ENCODE measurements around the gene FBXW7.

The FBXW7 gene

DNA sequence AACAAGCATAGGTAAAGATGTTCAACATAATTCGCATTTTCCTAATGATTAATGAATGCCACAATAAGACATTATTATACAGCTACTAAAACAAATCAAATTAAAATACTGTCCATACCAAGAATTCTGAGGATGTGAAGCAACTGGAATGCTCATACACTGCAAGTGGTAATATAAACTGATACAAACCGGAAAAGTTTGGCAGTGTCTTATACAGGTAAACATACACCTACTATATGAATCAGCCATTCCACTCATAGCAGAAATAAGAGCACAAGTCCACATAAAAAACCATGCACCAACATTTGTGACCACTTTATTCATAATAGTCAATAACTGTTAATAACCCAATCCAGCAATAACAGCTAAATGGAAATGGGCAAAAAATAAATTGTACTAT is 79.3 kb downstream of the FBXW7 start:
- TF ChIP-seq, protein P1, sequence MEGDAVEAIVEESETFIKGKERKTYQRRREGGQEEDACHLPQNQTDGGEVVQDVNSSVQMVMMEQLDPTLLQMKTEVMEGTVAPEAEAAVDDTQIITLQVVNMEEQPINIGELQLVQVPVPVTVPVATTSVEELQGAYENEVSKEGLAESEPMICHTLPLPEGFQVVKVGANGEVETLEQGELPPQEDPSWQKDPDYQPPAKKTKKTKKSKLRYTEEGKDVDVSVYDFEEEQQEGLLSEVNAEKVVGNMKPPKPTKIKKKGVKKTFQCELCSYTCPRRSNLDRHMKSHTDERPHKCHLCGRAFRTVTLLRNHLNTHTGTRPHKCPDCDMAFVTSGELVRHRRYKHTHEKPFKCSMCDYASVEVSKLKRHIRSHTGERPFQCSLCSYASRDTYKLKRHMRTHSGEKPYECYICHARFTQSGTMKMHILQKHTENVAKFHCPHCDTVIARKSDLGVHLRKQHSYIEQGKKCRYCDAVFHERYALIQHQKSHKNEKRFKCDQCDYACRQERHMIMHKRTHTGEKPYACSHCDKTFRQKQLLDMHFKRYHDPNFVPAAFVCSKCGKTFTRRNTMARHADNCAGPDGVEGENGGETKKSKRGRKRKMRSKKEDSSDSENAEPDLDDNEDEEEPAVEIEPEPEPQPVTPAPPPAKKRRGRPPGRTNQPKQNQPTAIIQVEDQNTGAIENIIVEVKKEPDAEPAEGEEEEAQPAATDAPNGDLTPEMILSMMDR (IDR thresholded peaks at IDR 0.05; ENCODE audit: unreplicated experiment in 3 of 3) = no peak
- H3K36me3 Mint-ChIP-seq (ENCODE audit: low read depth) = no peaks in the 10 kb centered on the region
- no peaks in the 10 kb centered on the region for H3K4me1 Mint-ChIP-seq
- no peak overlapping the region for H3K4me3 Mint-ChIP-seq
- no peak overlapping the region for H3K27ac Mint-ChIP-seq
- H3K27me3 Mint-ChIP-seq (ENCODE audit: low read depth) = no peaks in the 10 kb centered on the region
- H3K9me3 Mint-ChIP-seq = no peaks in the 10 kb centered on the region

DNA sequence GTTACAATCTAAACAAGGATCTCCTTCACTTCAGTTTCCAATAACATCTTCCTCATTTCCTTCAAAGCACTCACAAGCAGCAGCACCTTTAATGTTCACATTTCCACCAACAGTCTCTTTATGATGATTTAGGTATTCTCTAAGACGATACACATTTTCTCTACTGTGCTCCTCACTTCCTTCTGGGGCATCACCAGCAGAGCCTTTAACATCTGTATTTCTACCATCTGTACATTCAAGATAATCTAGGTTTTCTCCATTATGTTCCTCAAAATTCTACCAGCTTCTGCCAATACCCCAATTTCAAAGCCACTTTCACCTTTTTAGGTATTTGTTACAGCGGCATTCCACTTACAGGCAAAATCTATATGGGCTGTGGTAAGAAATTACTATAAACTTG is 80.6 kb downstream of the FBXW7 start:
- no peaks in the 10 kb centered on the region for H3K9me3 Mint-ChIP-seq
- no peak overlapping the region for H3K4me3 Mint-ChIP-seq
- H3K27me3 Mint-ChIP-seq (ENCODE audit: low read depth) = no peaks in the 10 kb centered on the region
- H3K27ac Mint-ChIP-seq = no peak overlapping the region
- H3K36me3 Mint-ChIP-seq (ENCODE audit: low read depth) = no peaks in the 10 kb centered on the region
- TF ChIP-seq, protein P1 (IDR thresholded peaks at IDR 0.05; ENCODE audit: unreplicated experiment in 3 of 3) = no peak
- no peaks in the 10 kb centered on the region for H3K4me1 Mint-ChIP-seq

DNA sequence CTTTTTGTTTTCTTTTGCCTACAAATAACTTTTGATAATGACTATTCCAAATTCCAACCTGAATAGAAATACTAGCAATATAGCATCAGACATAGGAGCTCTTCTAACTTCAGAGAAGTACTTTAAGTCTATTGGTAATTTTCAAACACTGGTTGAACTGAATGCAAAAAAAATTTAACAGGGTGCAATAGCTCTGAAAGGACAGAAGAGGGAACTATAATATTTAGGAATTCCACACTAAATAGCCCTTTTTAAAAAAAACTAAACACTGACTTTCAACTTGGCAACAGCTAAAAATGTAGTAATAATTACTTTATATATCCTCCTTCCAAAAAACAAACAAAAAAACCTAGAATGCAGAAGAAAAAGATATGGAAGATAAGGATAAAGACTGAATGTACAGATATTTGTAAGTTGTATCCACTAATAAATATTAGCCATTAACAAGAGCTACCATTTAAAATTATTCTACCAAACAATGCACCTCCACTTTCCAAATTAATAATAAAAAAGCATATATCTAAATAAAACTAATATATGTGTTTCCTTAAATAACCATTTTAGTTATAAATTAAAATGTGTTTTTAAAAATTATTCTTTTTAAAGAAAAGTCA is 81.4 kb downstream of the FBXW7 start:
- Mint-ChIP-seq H3K27me3 (ENCODE audit: low read depth) (no peaks in the 10 kb centered on the region), H3K27ac (no peak overlapping the region), H3K9me3 (no peaks in the 10 kb centered on the region), H3K4me3 (no peak overlapping the region), H3K4me1 (no peaks in the 10 kb centered on the region), H3K36me3 (ENCODE audit: low read depth) (no peaks in the 10 kb centered on the region)
- TF ChIP-seq, protein P1 (IDR thresholded peaks at IDR 0.05; ENCODE audit: unreplicated experiment in 3 of 3) = peak; percentile 53 to 83 (median 70)

DNA sequence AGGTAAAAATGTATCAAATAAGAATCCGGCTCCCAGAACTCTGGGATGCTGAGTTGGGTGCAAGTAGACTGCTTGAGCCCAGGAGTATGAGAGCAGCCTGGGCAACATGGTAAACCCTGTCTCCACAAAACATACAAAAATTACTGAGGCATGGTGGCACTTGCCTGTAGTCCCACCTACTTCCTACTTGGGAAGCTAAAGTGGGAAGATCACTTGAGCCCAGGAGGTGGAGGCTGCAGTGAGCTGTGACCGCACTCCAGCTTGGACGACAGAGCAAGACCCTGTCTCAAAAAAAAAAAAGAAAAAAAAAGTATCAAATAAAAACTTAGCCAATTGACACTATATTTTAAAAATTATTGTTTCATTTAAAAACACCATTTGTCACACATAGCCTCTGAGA is 84.4 kb downstream of the FBXW7 start:
- no peaks in the 10 kb centered on the region for H3K4me1 Mint-ChIP-seq
- H3K27me3 Mint-ChIP-seq (ENCODE audit: low read depth) = no peaks in the 10 kb centered on the region
- no peaks in the 10 kb centered on the region for H3K9me3 Mint-ChIP-seq
- TF ChIP-seq, protein P1 (IDR thresholded peaks at IDR 0.05; ENCODE audit: unreplicated experiment in 3 of 3) = no peak
- H3K36me3 Mint-ChIP-seq (ENCODE audit: low read depth) = no peaks in the 10 kb centered on the region
- H3K4me3 Mint-ChIP-seq = no peak overlapping the region
- no peak overlapping the region for H3K27ac Mint-ChIP-seq

DNA sequence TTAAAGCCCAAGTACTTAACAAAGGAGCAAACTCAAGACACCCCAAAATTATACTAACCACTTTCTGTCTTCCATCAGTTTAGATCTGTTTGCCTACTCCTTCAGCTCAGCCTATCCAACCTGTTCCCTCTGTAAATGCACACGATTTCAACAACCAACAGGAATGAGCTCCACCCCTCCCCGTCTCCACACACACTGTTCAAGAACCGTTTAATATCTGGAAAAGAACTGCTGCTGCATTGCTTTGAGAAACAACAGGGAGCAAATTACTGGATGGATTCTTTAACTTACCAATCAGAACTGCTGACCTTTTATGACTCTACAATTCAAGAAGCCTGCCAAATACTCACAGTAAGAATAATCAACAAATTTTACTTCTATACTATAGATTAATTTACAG is 87.0 kb downstream of the FBXW7 start:
- H3K36me3 Mint-ChIP-seq (ENCODE audit: low read depth) = no peaks in the 10 kb centered on the region
- H3K4me1 Mint-ChIP-seq = no peaks in the 10 kb centered on the region
- H3K27ac Mint-ChIP-seq = no peak overlapping the region
- no peaks in the 10 kb centered on the region for H3K27me3 Mint-ChIP-seq (ENCODE audit: low read depth)
- TF ChIP-seq, protein P1 (IDR thresholded peaks at IDR 0.05; ENCODE audit: unreplicated experiment in 3 of 3) = no peak
- H3K9me3 Mint-ChIP-seq = no peaks in the 10 kb centered on the region
- H3K4me3 Mint-ChIP-seq = no peak overlapping the region

DNA sequence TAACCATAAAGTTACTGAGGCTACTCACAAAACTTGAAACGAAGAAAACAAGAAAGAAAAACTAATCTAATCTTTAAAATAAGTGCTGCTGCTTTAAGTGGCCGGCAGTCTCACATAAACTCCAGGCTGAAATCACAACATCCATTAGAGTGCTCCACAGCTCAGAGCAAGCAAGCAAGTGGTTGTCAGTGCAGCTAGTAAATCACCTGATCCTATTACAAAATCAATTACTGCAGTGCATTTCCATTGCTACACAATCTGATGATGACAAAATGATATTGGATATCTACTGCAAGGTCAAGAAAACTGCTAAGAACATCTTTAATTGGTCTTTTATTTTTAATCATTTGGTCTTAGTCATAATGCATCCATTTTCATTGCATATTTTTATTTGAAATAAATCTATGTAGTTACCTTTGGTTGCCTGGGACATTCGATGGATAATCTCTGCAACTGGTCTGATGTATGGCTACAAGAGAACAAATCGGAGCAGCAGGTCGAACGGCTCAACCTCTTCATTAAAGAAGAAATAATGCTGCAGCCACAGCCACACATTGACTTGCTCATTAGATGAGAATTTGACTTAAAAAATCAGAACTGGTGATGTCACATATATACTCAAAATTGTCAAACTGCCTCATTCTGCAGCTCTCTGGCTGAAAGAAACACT is 87.7 kb downstream of the FBXW7 start:
- H3K9me3 Mint-ChIP-seq = no peaks in the 10 kb centered on the region
- TF ChIP-seq, protein P1 (IDR thresholded peaks at IDR 0.05; ENCODE audit: unreplicated experiment in 3 of 3) = no peak
- H3K4me1 Mint-ChIP-seq = no peaks in the 10 kb centered on the region
- H3K36me3 Mint-ChIP-seq (ENCODE audit: low read depth) = no peaks in the 10 kb centered on the region
- no peak overlapping the region for H3K4me3 Mint-ChIP-seq
- H3K27ac Mint-ChIP-seq = no peak overlapping the region
- H3K27me3 Mint-ChIP-seq (ENCODE audit: low read depth) = no peaks in the 10 kb centered on the region
